ENCODE data around the gene NQO2.

GRCh38 chr6:3053231-3053508 is 53.5 kb downstream of the NQO2 start:
- TF ChIP-seq POLR2A (IDR thresholded peaks at IDR 0.05; ENCODE audit: extremely low read depth, insufficient read length): no peak
- TF ChIP-seq MYC (IDR thresholded peaks at IDR 0.05; ENCODE audit: low read depth, low read length): no peak
